Hematopoietic multipotent progenitor cell treated with erythropoietin and hydrocortisone succinate and interleukin-3 and kit ligand, for 4 days (in vitro differentiated cells): ENCODE measurements around the gene GOLPH3L.
"Not testable (repeated sequence)": the region's sequence is repeated elsewhere in the genome, so short reads cannot be mapped to it uniquely, and the experiment has no call there.

Experiments
- DNase-seq: peaks from one replicate; pipeline ENCODE4 v3.0.0-alpha.2; 2015

GOLPH3L gene

GRCh38 chr1:150696995-150697927 is at the start of gene GOLPH3L:
GOLPH3L (minus strand) TSS chr1:150697154; CDS start chr1:150694838, 2,316 bp downstream.
- peak; percentile 99 for DNase-seq

- DNase-seq: no peak
Observed at GRCh38 chr1:150730130-150730721, 33.3 kb upstream of the GOLPH3L start.

- no peak for DNase-seq
Observed at GRCh38 chr1:150724336-150724735, 27.4 kb upstream of the GOLPH3L start.

- no peak for DNase-seq
Observed at GRCh38 chr1:150720703-150721102, 23.7 kb upstream of the GOLPH3L start, which contains the start of gene HORMAD1. HORMAD1 (minus strand) TSS chr1:150720895; CDS start chr1:150719505, 1,390 bp downstream.

- DNase-seq: no peak
Observed at GRCh38 chr1:150720098-150720497, 23.1 kb upstream of the GOLPH3L start.

GRCh38 chr1:150718225-150718891 is 21.4 kb upstream of the GOLPH3L start:
- no peak for DNase-seq

- not testable (repeated sequence) for DNase-seq
Observed at GRCh38 chr1:150709031-150709430, 12.1 kb upstream of the GOLPH3L start.

- DNase-seq: no peak
Observed at GRCh38 chr1:150708595-150708994, 11.6 kb upstream of the GOLPH3L start.

GRCh38 chr1:150706091-150706490 is 9.1 kb upstream of the GOLPH3L start:
- DNase-seq: no peak

GRCh38 chr1:150703427-150703826 is 6.5 kb upstream of the GOLPH3L start:
- DNase-seq: no peak

GRCh38 chr1:150696590-150696989 is 364 bp downstream of the GOLPH3L start:
- DNase-seq: peak; percentile 34

GRCh38 chr1:150696162-150696561 is 792 bp downstream of the GOLPH3L start:
- DNase-seq: peak; percentile 31

- peak; percentile 20 for DNase-seq
Observed at GRCh38 chr1:150695561-150695960, 1.4 kb downstream of the GOLPH3L start.

- no peak for DNase-seq
Observed at GRCh38 chr1:150692720-150693119, 4.2 kb downstream of the GOLPH3L start.

GRCh38 chr1:150688763-150689162 is 8.2 kb downstream of the GOLPH3L start:
- DNase-seq: no peak

GRCh38 chr1:150686275-150686674 is 10.7 kb downstream of the GOLPH3L start:
- no peak for DNase-seq

- no peak for DNase-seq
Observed at GRCh38 chr1:150683914-150684313, 13.0 kb downstream of the GOLPH3L start.

- no peak for DNase-seq
Observed at GRCh38 chr1:150678988-150679387, 18.0 kb downstream of the GOLPH3L start.

- no peak for DNase-seq
Observed at GRCh38 chr1:150674881-150675280, 22.1 kb downstream of the GOLPH3L start.

GRCh38 chr1:150663321-150663720 is 33.6 kb downstream of the GOLPH3L start:
- DNase-seq: no peak

- no peak for DNase-seq
Observed at GRCh38 chr1:150662811-150663210, 34.1 kb downstream of the GOLPH3L start.

GRCh38 chr1:150661156-150661555 is 35.8 kb downstream of the GOLPH3L start:
- no peak for DNase-seq

- DNase-seq: no peak
Observed at GRCh38 chr1:150660584-150660983, 36.4 kb downstream of the GOLPH3L start.
